Gastrocnemius medialis (tissue), 4 donors: ENCODE data around the gene UNC13D.

ENCODE experiments used
- POLR2A ChIP-seq, 2 donors: fragments of 450-650 bp; IDR thresholded peaks; one replicate each; pipeline ENCODE4 v1.6.1; 2017; ENCODE audit warnings: antibody characterized with exemption in 2 of 2, mild to moderate bottlenecking in 2 of 2, moderate library complexity in 2 of 2
- TF ChIP-seq, protein P1 (sequence below), 5 experiments: fragments of 450-650 bp in 3 of 5; fragments of 200-600 bp in 2 of 5; sonication (generic) in 2 of 5; IDR thresholded peaks in 4 of 5; conservative IDR thresholded peaks in 1 of 5; 1 replicate in 4 of 5; 2 replicates in 1 of 5; pipeline ENCODE4 v1.5.1; 2016 to 2019; ENCODE audit warnings: antibody characterized with exemption in 5 of 5, mild to moderate bottlenecking in 3 of 5, moderate library complexity in 3 of 5

DNA sequence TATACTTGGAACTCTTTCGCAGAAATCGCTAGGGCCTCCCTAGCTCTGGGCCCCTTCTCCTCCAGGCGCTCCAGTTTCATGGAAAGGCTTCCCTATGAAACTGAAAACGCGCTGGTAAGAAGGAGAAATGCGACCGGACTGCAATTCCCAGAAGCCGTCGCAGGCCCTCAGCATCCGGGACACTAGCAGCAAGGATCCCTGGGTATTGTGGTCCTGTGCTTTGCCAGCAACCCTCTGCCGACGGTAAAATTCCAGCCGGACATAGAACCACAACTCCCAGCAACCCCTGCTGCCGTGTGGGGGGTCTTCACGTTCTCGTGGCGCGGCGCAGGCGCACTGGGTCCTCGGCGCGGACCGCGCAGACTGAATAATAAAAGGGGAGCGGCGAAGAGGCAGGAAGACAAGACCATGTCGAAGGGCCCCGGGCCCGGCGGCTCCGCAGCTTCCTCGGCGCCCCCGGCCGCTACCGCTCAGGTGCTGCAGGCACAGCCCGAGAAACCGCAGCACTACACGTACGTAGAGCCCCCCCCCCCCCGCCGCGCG, 59.7 kb downstream of the UNC13D start, which contains the start of gene UNK:
- TF ChIP-seq, protein P1, sequence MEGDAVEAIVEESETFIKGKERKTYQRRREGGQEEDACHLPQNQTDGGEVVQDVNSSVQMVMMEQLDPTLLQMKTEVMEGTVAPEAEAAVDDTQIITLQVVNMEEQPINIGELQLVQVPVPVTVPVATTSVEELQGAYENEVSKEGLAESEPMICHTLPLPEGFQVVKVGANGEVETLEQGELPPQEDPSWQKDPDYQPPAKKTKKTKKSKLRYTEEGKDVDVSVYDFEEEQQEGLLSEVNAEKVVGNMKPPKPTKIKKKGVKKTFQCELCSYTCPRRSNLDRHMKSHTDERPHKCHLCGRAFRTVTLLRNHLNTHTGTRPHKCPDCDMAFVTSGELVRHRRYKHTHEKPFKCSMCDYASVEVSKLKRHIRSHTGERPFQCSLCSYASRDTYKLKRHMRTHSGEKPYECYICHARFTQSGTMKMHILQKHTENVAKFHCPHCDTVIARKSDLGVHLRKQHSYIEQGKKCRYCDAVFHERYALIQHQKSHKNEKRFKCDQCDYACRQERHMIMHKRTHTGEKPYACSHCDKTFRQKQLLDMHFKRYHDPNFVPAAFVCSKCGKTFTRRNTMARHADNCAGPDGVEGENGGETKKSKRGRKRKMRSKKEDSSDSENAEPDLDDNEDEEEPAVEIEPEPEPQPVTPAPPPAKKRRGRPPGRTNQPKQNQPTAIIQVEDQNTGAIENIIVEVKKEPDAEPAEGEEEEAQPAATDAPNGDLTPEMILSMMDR (IDR thresholded peaks at IDR 0.05 in 4 of 5, conservative IDR thresholded peaks at IDR 0.05 in 1 of 5), result peak in 2 of 5 experiments; percentile 15 to 43
- TF ChIP-seq POLR2A (IDR thresholded peaks at IDR 0.05), result peak; percentile 56 to 67
